PFSK-1 (cell line): ENCODE results near the gene PPP2R2C.

ENCODE experiments used
- FOXP2 ChIP-seq: optimal IDR thresholded peaks from 2 replicates; pipeline ENCODE3; 2011; ENCODE audit warnings: borderline replicate concordance, control low read depth, inconsistent platforms; ENCODE audit not compliant: insufficient read depth; ENCODE audit errors: extremely low read length, extremely low read depth
- POLR2AphosphoS5 ChIP-seq: IDR thresholded peaks from 2 replicates; pipeline ENCODE4 v1.6.1; 2012; ENCODE audit warnings: low read depth, mild to moderate bottlenecking, control low read depth, low read length, moderate library complexity
- REST ChIP-seq, 2 experiments: IDR thresholded peaks; 2 replicates each; pipeline versions ENCODE4 v1.6.1 to v1.8.0; 2011 to 2012; ENCODE audit warnings: low read depth in 2 of 2, low read length in 2 of 2, control low read depth in 1 of 2, inconsistent platforms in 1 of 2, mild to moderate bottlenecking in 1 of 2, moderate library complexity in 1 of 2; ENCODE audit not compliant: insufficient read depth in 1 of 2
- SIN3A ChIP-seq: IDR thresholded peaks from 2 replicates; pipeline ENCODE4 v1.6.1; 2012; ENCODE audit warnings: mild to moderate bottlenecking, low read length, moderate library complexity, borderline replicate concordance; ENCODE audit not compliant: insufficient read depth
- TAF1 ChIP-seq: IDR thresholded peaks from 2 replicates; pipeline ENCODE4 v1.6.1; 2012; ENCODE audit warnings: low read length, control low read depth, borderline replicate concordance; ENCODE audit not compliant: insufficient read depth

- TF ChIP-seq REST (IDR thresholded peaks at IDR 0.05; ENCODE audit: insufficient read depth in 1 of 2, low read depth in 2 of 2, low read length in 2 of 2) (no peak), SIN3A (no peak), POLR2AphosphoS5 (no peak), TAF1 (no peak), FOXP2 (no peak)
Measured at GRCh38 chr4:6423575-6423974, 48.8 kb downstream of the PPP2R2C start.
